H9 (cell line): Measurements from ENCODE around the gene DDX1. TPM values are rescaled to one million over a fixed set of nuclear protein-coding genes. Genes with fewer than 3 reads are reported as not detected.

Experiments used
- DNase-seq: peaks from one replicate; pipeline ENCODE4 v3.0.0-alpha.2; 2017
- H2AFZ ChIP-seq: one replicate; pipeline ENCODE4 v1.6.1; 2013; ENCODE audit warnings: mild to moderate bottlenecking, low read length, control low read depth, moderate library complexity
- H2AK5ac ChIP-seq: 2 replicates; pipeline ENCODE4 v1.6.1; 2013; ENCODE audit warnings: low read length, control low read depth, mixed read lengths; ENCODE audit not compliant: insufficient read length
- H2BK120ac ChIP-seq: one replicate; pipeline ENCODE4 v1.6.1; 2013; ENCODE audit warnings: low read depth, mild to moderate bottlenecking, low read length, control low read depth, inconsistent platforms; ENCODE audit not compliant: poor library complexity, severe bottlenecking
- H2BK12ac ChIP-seq: 2 replicates; pipeline ENCODE4 v1.6.1; 2013; ENCODE audit warnings: low read length, control low read depth, mixed read lengths, low read depth; ENCODE audit not compliant: insufficient read length
- H2BK15ac ChIP-seq: 2 replicates; pipeline ENCODE4 v1.6.1; 2013; ENCODE audit warnings: low read depth, low read length, control low read depth
- H2BK20ac ChIP-seq: one replicate; pipeline ENCODE4 v1.6.1; 2013; ENCODE audit warnings: low read depth, mild to moderate bottlenecking, low read length, control low read depth, inconsistent platforms; ENCODE audit not compliant: poor library complexity, severe bottlenecking
- H2BK5ac ChIP-seq: 2 replicates; pipeline ENCODE4 v1.6.1; 2013; ENCODE audit warnings: low read length, control low read depth, mixed read lengths; ENCODE audit not compliant: insufficient read length
- H3K14ac ChIP-seq: 2 replicates; pipeline ENCODE4 v1.6.1; 2013; ENCODE audit warnings: low read length, control low read depth; ENCODE audit not compliant: insufficient read depth
- H3K18ac ChIP-seq: 2 replicates; pipeline ENCODE4 v1.6.1; 2013; ENCODE audit warnings: low read depth, mild to moderate bottlenecking, mixed read lengths, low read length, control low read depth; ENCODE audit not compliant: insufficient read length
- H3K23ac ChIP-seq: 2 replicates; pipeline ENCODE4 v1.6.1; 2013; ENCODE audit warnings: low read length, control low read depth, mixed read lengths, low read depth; ENCODE audit not compliant: insufficient read length
- H3K23me2 ChIP-seq: 2 replicates; pipeline ENCODE4 v1.6.1; 2013; ENCODE audit warnings: low read depth, mild to moderate bottlenecking, mixed read lengths, low read length, control low read depth; ENCODE audit not compliant: insufficient read length, poor library complexity, severe bottlenecking
- H3K27ac ChIP-seq: 2 replicates; pipeline ENCODE4 v1.5.1; 2013; ENCODE audit warnings: low read length, control low read depth, mixed read lengths, low read depth; ENCODE audit not compliant: insufficient read length
- H3K27me3 ChIP-seq: 2 replicates; pipeline ENCODE4 v1.6.1; 2013; ENCODE audit warnings: low read length, control low read depth, inconsistent platforms; ENCODE audit not compliant: insufficient read depth
- H3K4ac ChIP-seq: 2 replicates; pipeline ENCODE4 v1.6.1; 2013; ENCODE audit warnings: low read depth, mild to moderate bottlenecking, control low read depth, inconsistent platforms, low read length, moderate library complexity
- H3K4me1 ChIP-seq: 2 replicates; pipeline ENCODE4 v1.6.1; 2013; ENCODE audit warnings: low read length, control low read depth, inconsistent platforms; ENCODE audit not compliant: insufficient read depth
- H3K4me2 ChIP-seq: 2 replicates; pipeline ENCODE4 v1.6.1; 2013; ENCODE audit warnings: low read length, control low read depth, mixed read lengths; ENCODE audit not compliant: insufficient read length, insufficient read depth
- H3K56ac ChIP-seq: 2 replicates; pipeline ENCODE4 v1.6.1; 2013; ENCODE audit warnings: low read depth, mild to moderate bottlenecking, mixed read lengths, low read length, control low read depth; ENCODE audit not compliant: insufficient read length
- H3K79me1 ChIP-seq: 2 replicates; pipeline ENCODE4 v1.6.1; 2013; ENCODE audit warnings: low read depth, mild to moderate bottlenecking, moderate library complexity, low read length, control low read depth, inconsistent platforms; ENCODE audit not compliant: insufficient read depth, poor library complexity, severe bottlenecking
- H3K79me2 ChIP-seq: 2 replicates; pipeline ENCODE4 v1.6.1; 2013; ENCODE audit warnings: low read length, control low read depth, inconsistent platforms; ENCODE audit not compliant: insufficient read depth
- H3K9ac ChIP-seq: 2 replicates; pipeline ENCODE4 v1.6.1; 2013; ENCODE audit warnings: low read length, control low read depth, mixed read lengths; ENCODE audit not compliant: insufficient read length; ENCODE audit errors: extremely low read depth
- H3K9me3 ChIP-seq: one replicate; pipeline ENCODE4 v1.6.1; 2013; ENCODE audit warnings: low read depth, low read length, inconsistent platforms; ENCODE audit not compliant: control insufficient read depth
- H3T11ph ChIP-seq: one replicate; pipeline ENCODE4 v1.6.1; 2013; ENCODE audit warnings: mild to moderate bottlenecking, low read length, control low read depth, inconsistent platforms
- H4K20me1 ChIP-seq: one replicate; pipeline ENCODE4 v1.6.1; 2013; ENCODE audit not compliant: control insufficient read depth, insufficient read length, insufficient read depth
- H4K5ac ChIP-seq: 2 replicates; pipeline ENCODE4 v1.6.1; 2013; ENCODE audit warnings: low read depth, mild to moderate bottlenecking, mixed read lengths, low read length, control low read depth; ENCODE audit not compliant: insufficient read length
- H4K8ac ChIP-seq: replicated peaks from 2 replicates; pipeline ENCODE4 v1.6.1; 2013; ENCODE audit warnings: low read length, control low read depth, mixed read lengths, low read depth; ENCODE audit not compliant: insufficient read length
- H4K91ac ChIP-seq: 2 replicates; pipeline ENCODE4 v1.6.1; 2013; ENCODE audit warnings: low read depth, mild to moderate bottlenecking, moderate library complexity, mixed read lengths, low read length, control low read depth; ENCODE audit not compliant: insufficient read length
- H3K27ac Mint-ChIP-seq, 3 experiments: 2 replicates in 2 of 3; 3 replicates in 1 of 3; pipeline ENCODE4 v1.8.0; 2020 to 2021; ENCODE audit warnings: mixed read lengths in 3 of 3, mild to moderate bottlenecking in 1 of 3, moderate library complexity in 1 of 3
- H3K27me3 Mint-ChIP-seq: 2 replicates; pipeline ENCODE4 v1.8.0; 2021; ENCODE audit warnings: low read depth, mild to moderate bottlenecking, moderate library complexity, mixed read lengths
- H3K36me3 Mint-ChIP-seq, 3 experiments: 2 replicates in 2 of 3; 3 replicates in 1 of 3; pipeline ENCODE4 v1.8.0; 2020 to 2021; ENCODE audit warnings: low read depth in 3 of 3, mixed read lengths in 3 of 3; ENCODE audit not compliant: insufficient read depth in 1 of 3
- H3K4me1 Mint-ChIP-seq, 2 experiments: 2 replicates each; pipeline ENCODE4 v1.8.0; 2020; ENCODE audit warnings: mixed read lengths in 2 of 2
- H3K4me3 Mint-ChIP-seq, 2 experiments: 2 replicates in 1 of 2; 3 replicates in 1 of 2; pipeline ENCODE4 v1.8.0; 2020 to 2021; ENCODE audit warnings: mild to moderate bottlenecking in 2 of 2, mixed read lengths in 2 of 2, moderate library complexity in 1 of 2
- H3K9me3 Mint-ChIP-seq, 2 experiments: 2 replicates in 1 of 2; 3 replicates in 1 of 2; pipeline ENCODE4 v1.8.0; 2020; ENCODE audit warnings: mild to moderate bottlenecking in 2 of 2, mixed read lengths in 2 of 2, moderate library complexity in 1 of 2
- CTCF ChIP-seq: fragments of 200-600 bp; sonication (generic); conservative IDR thresholded peaks from 3 replicates; pipeline ENCODE4 v1.8.0; 2021; ENCODE audit warnings: antibody characterized with exemption, mild to moderate bottlenecking
- WGBS: extraction: QIAGEN DNeasy Blood & Tissue Kit; methylation state at CpG from one replicate; pipeline ENCODE4 v1.1.7; 2013; ENCODE audit warnings: missing lambda C conversion rate, low lambda C conversion rate, mixed read lengths; ENCODE audit not compliant: insufficient read length; ENCODE audit errors: extremely low coverage; 5-methylcytosine and 5-hydroxymethylcytosine counted together
- total RNA-seq: library from RNA; stranded (reverse); gene quantifications from 2 replicates; pipeline ENCODE4 v1.2.1, GENCODE V29; 2021

DDX1 gene
- total RNA-seq, 1 experiment from 2014 or later = 120 TPM

- no peaks in the 10 kb centered on the region for H3K27me3 ChIP-seq
- H3K27me3 Mint-ChIP-seq = no peaks in the 10 kb centered on the region
- peaks cover 0 to 9% (median 0%) of the 10 kb centered on the region in 3 experiments; a peak in 2 of 7 replicates for H3K36me3 Mint-ChIP-seq
- 0 out of 2 replicates have a peak, but pooled peaks cover 3% of the 10 kb centered on the region for H3K4me1 ChIP-seq
- H4K8ac ChIP-seq = no peak overlapping the region
- no peak overlapping the region for H2BK120ac ChIP-seq
- no peak overlapping the region for H2AK5ac ChIP-seq
- peaks cover 6% of the 10 kb centered on the region for H3K79me1 ChIP-seq
- no peaks in the 10 kb centered on the region for H4K20me1 ChIP-seq
- H3K14ac ChIP-seq = no peak overlapping the region
- no peak overlapping the region for H2BK5ac ChIP-seq
- DNase-seq = no peak
- H4K5ac ChIP-seq = no peak overlapping the region
- no peak for TF ChIP-seq CTCF
- no peak overlapping the region for H3K18ac ChIP-seq
- no peak overlapping the region for H2BK12ac ChIP-seq
- H3T11ph ChIP-seq = no peak overlapping the region
- H3K56ac ChIP-seq = no peak overlapping the region
- no peak overlapping the region for H3K4me3 Mint-ChIP-seq
- H3K23ac ChIP-seq = no peak overlapping the region
- H3K4me1 Mint-ChIP-seq = peaks cover 8 to 9% of the 10 kb centered on the region in 2 experiments
- H3K27ac ChIP-seq = no peak overlapping the region
- no peaks in the 10 kb centered on the region; the same call in 1 of the 2 replicates for H3K79me2 ChIP-seq
- no peak overlapping the region for H3K4ac ChIP-seq
- no peak overlapping the region for H3K4me2 ChIP-seq
- no peaks in the 10 kb centered on the region for H3K9me3 Mint-ChIP-seq
- no peak overlapping the region for H3K9ac ChIP-seq
- H2BK15ac ChIP-seq = no peak overlapping the region
- no peak overlapping the region for H2AFZ ChIP-seq
- H3K23me2 ChIP-seq = peaks cover 10% of the 10 kb centered on the region
- H3K27ac Mint-ChIP-seq = no peak overlapping the region
- no CpG with 5 or more reads among the region's 4 CpGs for WGBS
- no peaks in the 10 kb centered on the region for H3K9me3 ChIP-seq
- no peak overlapping the region for H2BK20ac ChIP-seq
- H4K91ac ChIP-seq = no peak overlapping the region
Measured at GRCh38 chr2:15556311-15556930, 35.2 kb upstream of the DDX1 start.
